Karpas-422 (cell line): Measurements from ENCODE around the gene RNPS1. TPM values are rescaled to one million over a fixed set of nuclear protein-coding genes. Genes with fewer than 3 reads are reported as not detected.
A peak's percentile ranks its signal among the peaks of the same experiment; 100 is the strongest.

Experiments used
- DNase-seq: peaks from one replicate; pipeline ENCODE4 v3.0.0-alpha.2; 2015
- H2AFZ ChIP-seq: fragments of 200-600 bp; sonication (generic); 2 replicates; pipeline ENCODE4 v1.6.1; 2014; ENCODE audit warnings: antibody characterized with exemption, low read length, mixed read lengths
- H3K27ac ChIP-seq: fragments of 200-600 bp; sonication (generic); 2 replicates; pipeline ENCODE4 v1.5.1; 2014; ENCODE audit warnings: mild to moderate bottlenecking, low read length, moderate library complexity
- H3K27me3 ChIP-seq: fragments of 200-600 bp; sonication (generic); 2 replicates; pipeline ENCODE4 v1.6.1; 2014; ENCODE audit warnings: low read length, mixed read lengths
- H3K36me3 ChIP-seq: fragments of 200-600 bp; sonication (generic); 2 replicates; pipeline ENCODE4 v1.6.1; 2014; ENCODE audit warnings: low read length, mixed read lengths; ENCODE audit not compliant: insufficient read depth
- H3K4me1 ChIP-seq: fragments of 200-600 bp; sonication (generic); 2 replicates; pipeline ENCODE4 v1.6.1; 2014; ENCODE audit warnings: mild to moderate bottlenecking, low read length, mixed read lengths
- H3K4me2 ChIP-seq: fragments of 200-600 bp; sonication (generic); 2 replicates; pipeline ENCODE4 v1.6.1; 2014; ENCODE audit warnings: low read length, low read depth, mild to moderate bottlenecking; ENCODE audit not compliant: poor library complexity, severe bottlenecking
- H3K4me3 ChIP-seq: fragments of 200-600 bp; sonication (generic); 2 replicates; pipeline ENCODE4 v1.5.1; 2014; ENCODE audit warnings: mild to moderate bottlenecking, antibody characterized with exemption, low read length, mixed read lengths
- H3K79me2 ChIP-seq: fragments of 200-600 bp; sonication (generic); 2 replicates; pipeline ENCODE4 v1.6.1; 2014; ENCODE audit warnings: mild to moderate bottlenecking, low read length, mixed read lengths
- H3K9ac ChIP-seq: fragments of 200-600 bp; sonication (generic); 2 replicates; pipeline ENCODE4 v1.6.0; 2014; ENCODE audit warnings: low read length
- H3K9me2 ChIP-seq: fragments of 200-600 bp; sonication (generic), shearing (Covaris generic); replicated peaks from 2 replicates; pipeline ENCODE4 v1.6.0; 2014; ENCODE audit warnings: mild to moderate bottlenecking, low read length, moderate library complexity; ENCODE audit not compliant: insufficient read depth
- H3K9me3 ChIP-seq: fragments of 300-700, 200-600 bp; sonication (generic); 2 replicates; pipeline ENCODE4 v1.6.1; 2014; ENCODE audit warnings: low read length, mixed read lengths
- H4K20me1 ChIP-seq: fragments of 200-600 bp; sonication (generic); 2 replicates; pipeline ENCODE4 v1.6.1; 2014; ENCODE audit warnings: mild to moderate bottlenecking, antibody characterized with exemption, low read length, low read depth; ENCODE audit not compliant: insufficient read depth
- total RNA-seq: library from RNA; depleted of rRNA; stranded (reverse); fragments of >200 nt; shearing (Covaris generic); gene quantifications from 2 replicates; pipeline ENCODE4 v1.2.3, GENCODE V29; 2014; ENCODE audit warnings: low replicate concordance

Gene RNPS1
- total RNA-seq, 1 experiment from 2014 or later = 125 TPM

GRCh38 chr16:2296661-2297505 is 29.0 kb upstream of the RNPS1 start:
- peak; percentile 76 for DNase-seq
- no peaks in the 10 kb centered on the region; the same call in 1 of the 2 replicates for H3K4me1 ChIP-seq
- 0 out of 2 replicates have a peak overlapping the region, but pooled peaks have one; percentile 17 for H3K9ac ChIP-seq
- no peaks in the 10 kb centered on the region for H3K27me3 ChIP-seq
- no peaks in the 10 kb centered on the region for H3K36me3 ChIP-seq
- no peaks in the 10 kb centered on the region for H4K20me1 ChIP-seq
- H2AFZ ChIP-seq = peak overlapping the region; percentile 70; the same call in 1 of the 2 replicates
- H3K4me2 ChIP-seq = no peak overlapping the region
- H3K4me3 ChIP-seq = no peak overlapping the region
- H3K9me3 ChIP-seq = no peaks in the 10 kb centered on the region
- H3K27ac ChIP-seq = no peak overlapping the region
- no peaks in the 10 kb centered on the region for H3K9me2 ChIP-seq
- no peaks in the 10 kb centered on the region for H3K79me2 ChIP-seq

DNA sequence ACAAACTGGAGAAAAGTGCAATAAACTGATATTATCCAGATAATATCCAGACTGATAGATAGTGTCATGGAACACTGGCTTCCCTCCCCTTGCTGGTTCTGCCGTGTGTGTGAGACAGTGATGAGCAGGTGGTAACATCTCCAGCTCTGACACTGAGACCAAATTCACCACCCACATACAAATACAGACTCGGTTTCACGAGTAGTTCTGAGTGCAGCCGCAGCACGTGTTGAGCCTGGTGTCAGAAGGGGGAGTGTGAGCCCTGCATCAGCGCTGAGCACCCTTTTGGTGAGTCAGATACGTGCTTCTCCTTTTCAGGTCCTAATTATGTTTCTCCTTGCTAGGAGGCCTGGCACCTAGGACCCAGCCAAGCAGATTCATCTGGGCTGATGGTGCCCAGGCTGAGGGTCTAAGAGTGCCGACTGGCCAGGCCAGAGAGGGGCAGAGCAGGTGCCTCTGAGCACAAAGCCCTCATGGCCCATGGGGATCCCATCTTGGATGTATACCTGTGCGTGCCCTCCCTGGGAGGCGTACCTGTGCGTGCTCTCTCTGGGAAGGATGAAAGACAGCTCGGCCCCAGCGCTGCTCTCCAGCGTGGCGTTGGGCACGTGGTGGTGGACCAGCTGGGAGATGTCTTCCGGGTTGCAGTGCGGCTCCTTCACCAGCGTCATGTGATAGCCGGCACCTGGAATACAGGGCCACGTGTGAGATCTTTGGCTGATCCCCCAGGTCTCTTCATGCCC is 27.3 kb upstream of the RNPS1 start:
- no peak overlapping the region for H2AFZ ChIP-seq
- peak; percentile 71 for DNase-seq
- H3K4me2 ChIP-seq = no peak overlapping the region
- no peak overlapping the region for H3K9ac ChIP-seq
- H3K9me3 ChIP-seq = no peaks in the 10 kb centered on the region
- no peaks in the 10 kb centered on the region for H4K20me1 ChIP-seq
- H3K4me3 ChIP-seq = no peak overlapping the region
- H3K27ac ChIP-seq = no peak overlapping the region
- no peaks in the 10 kb centered on the region for H3K79me2 ChIP-seq
- H3K4me1 ChIP-seq = no peaks in the 10 kb centered on the region; the same call in 1 of the 2 replicates
- H3K27me3 ChIP-seq = no peaks in the 10 kb centered on the region
- H3K36me3 ChIP-seq = no peaks in the 10 kb centered on the region
- no peaks in the 10 kb centered on the region for H3K9me2 ChIP-seq

DNA sequence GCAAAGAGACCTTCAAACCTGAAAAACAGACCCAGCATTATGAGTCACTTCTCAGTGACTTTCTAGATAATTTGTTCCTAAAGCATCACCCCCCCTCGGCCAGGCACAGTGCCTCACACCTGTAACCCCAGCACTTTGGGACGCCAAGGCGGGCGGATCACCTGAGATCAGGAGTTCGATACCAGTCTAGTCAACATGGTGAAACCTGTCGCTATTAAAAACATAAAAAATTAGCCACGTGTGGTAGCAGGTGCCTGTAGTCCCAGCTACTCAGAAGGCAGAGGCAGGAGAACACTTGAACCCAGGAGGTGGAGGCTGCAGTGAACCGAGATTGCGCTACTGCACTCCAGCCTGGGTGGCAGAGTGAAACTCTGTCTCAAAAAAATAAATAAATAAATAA is 24.3 kb upstream of the RNPS1 start:
- no peak overlapping the region for H3K9ac ChIP-seq
- H2AFZ ChIP-seq = no peak overlapping the region
- no peak overlapping the region for H3K4me2 ChIP-seq
- H4K20me1 ChIP-seq = no peaks in the 10 kb centered on the region
- H3K36me3 ChIP-seq = no peaks in the 10 kb centered on the region
- H3K9me3 ChIP-seq = no peaks in the 10 kb centered on the region
- DNase-seq = no peak
- H3K9me2 ChIP-seq = no peaks in the 10 kb centered on the region
- no peaks in the 10 kb centered on the region for H3K27me3 ChIP-seq
- no peak overlapping the region for H3K27ac ChIP-seq
- no peak overlapping the region for H3K4me3 ChIP-seq
- H3K4me1 ChIP-seq = no peaks in the 10 kb centered on the region; the same call in 1 of the 2 replicates
- no peaks in the 10 kb centered on the region for H3K79me2 ChIP-seq

- DNase-seq = no peak
- H4K20me1 ChIP-seq = no peaks in the 10 kb centered on the region
- no peak overlapping the region for H3K4me3 ChIP-seq
- no peaks in the 10 kb centered on the region for H3K9me3 ChIP-seq
- H2AFZ ChIP-seq = no peak overlapping the region
- H3K27ac ChIP-seq = no peak overlapping the region
- no peak overlapping the region for H3K4me2 ChIP-seq
- no peaks in the 10 kb centered on the region for H3K9me2 ChIP-seq
- no peak overlapping the region for H3K9ac ChIP-seq
- H3K27me3 ChIP-seq = no peaks in the 10 kb centered on the region
- no peaks in the 10 kb centered on the region for H3K79me2 ChIP-seq
- no peaks in the 10 kb centered on the region for H3K4me1 ChIP-seq
- H3K36me3 ChIP-seq = no peaks in the 10 kb centered on the region
These were observed 21.4 kb upstream of the RNPS1 start for GRCh38 chr16:2289282-2289681.

DNA sequence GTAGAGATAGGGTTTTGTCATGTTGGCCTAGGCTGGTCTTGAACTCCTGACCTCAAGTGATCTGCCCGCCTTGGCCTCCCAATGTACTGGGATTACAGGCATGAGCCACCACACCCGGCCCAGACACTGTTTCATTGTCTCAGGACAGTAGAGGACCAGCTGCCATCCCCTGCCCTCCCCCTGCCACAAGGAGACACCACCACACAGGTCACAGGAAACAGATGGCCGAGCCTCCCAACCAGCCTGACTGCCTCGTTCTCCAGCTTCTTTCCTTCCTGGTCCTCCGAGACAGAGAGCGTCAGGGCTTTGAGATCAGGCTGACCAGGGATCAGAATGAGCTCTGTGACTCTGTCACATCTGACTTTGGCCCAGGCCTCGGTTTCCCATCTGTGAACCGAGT is 20.8 kb upstream of the RNPS1 start:
- no peak for DNase-seq
- Histone ChIP-seq H3K27me3 (no peaks in the 10 kb centered on the region), H3K9me3 (no peaks in the 10 kb centered on the region), H3K4me3 (no peak overlapping the region), H3K36me3 (no peaks in the 10 kb centered on the region), H3K4me1 (no peaks in the 10 kb centered on the region), H3K79me2 (no peaks in the 10 kb centered on the region), H2AFZ (no peak overlapping the region), H3K4me2 (no peak overlapping the region), H3K27ac (no peak overlapping the region), H3K9me2 (no peaks in the 10 kb centered on the region), H4K20me1 (no peaks in the 10 kb centered on the region), H3K9ac (no peak overlapping the region)

DNA sequence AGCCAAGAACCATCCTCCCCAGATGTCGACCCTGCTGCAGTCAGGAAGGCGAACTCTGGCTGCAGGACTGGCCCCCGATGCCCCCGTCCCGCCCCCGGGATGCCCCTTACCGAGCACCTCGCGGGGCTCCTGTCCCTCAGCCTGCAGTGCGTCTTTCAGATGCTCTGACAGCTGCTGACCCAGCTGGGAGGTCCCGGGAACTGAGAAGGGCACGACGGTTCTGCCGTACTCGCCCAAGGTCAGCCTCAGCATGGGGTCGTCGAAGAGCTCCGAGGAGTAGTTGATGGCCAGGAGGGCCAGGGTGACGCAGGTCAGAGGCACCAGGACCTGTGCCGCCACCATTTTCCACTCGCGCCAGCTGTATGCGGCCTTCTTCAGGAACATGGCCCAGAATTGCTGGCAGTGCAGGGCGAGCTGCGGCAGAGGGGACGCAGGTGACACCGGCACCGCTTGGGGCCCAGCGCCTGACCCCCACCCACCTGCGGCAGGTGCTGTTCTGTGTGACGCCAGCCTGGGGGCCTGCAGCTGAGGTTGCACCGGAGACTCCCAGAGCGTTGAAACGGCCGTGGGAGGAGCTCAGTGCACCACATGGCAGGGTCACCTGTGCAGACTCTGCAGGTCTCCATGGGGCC is 20.1 kb upstream of the RNPS1 start:
- DNase-seq = no peak
- H3K4me1 ChIP-seq = no peaks in the 10 kb centered on the region
- no peaks in the 10 kb centered on the region for H3K9me2 ChIP-seq
- H3K9me3 ChIP-seq = no peaks in the 10 kb centered on the region
- no peak overlapping the region for H3K9ac ChIP-seq
- H3K36me3 ChIP-seq = no peaks in the 10 kb centered on the region
- H4K20me1 ChIP-seq = no peaks in the 10 kb centered on the region
- no peaks in the 10 kb centered on the region for H3K27me3 ChIP-seq
- no peaks in the 10 kb centered on the region for H3K79me2 ChIP-seq
- no peak overlapping the region for H3K27ac ChIP-seq
- H3K4me3 ChIP-seq = no peak overlapping the region
- H2AFZ ChIP-seq = no peak overlapping the region
- H3K4me2 ChIP-seq = no peak overlapping the region

DNA sequence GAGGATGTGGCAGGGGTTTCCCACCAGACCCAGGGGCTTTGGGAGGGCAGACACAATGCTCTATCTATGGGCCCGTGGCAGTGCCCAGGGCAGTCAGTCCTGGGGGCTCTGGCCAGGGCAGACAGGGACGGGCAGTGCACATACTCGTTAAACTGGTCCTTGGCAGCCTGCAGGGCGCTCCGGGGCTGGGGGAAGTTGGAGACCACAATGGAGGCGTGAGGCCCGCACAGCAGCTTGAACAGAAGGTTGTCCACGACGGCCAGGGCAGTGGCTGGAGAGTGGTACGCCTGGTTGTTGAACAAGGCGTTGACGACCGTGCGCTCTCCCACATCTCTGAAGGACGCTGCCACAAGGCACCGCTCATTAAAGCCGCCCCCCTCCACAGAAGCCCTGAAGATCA is 18.6 kb upstream of the RNPS1 start:
- Histone ChIP-seq H3K36me3 (no peaks in the 10 kb centered on the region), H2AFZ (no peak overlapping the region), H3K27me3 (no peaks in the 10 kb centered on the region), H3K9me2 (no peaks in the 10 kb centered on the region), H3K9me3 (no peaks in the 10 kb centered on the region), H3K27ac (no peak overlapping the region), H3K4me2 (no peak overlapping the region), H3K4me1 (no peaks in the 10 kb centered on the region), H3K4me3 (no peak overlapping the region), H3K79me2 (no peaks in the 10 kb centered on the region), H4K20me1 (no peaks in the 10 kb centered on the region), H3K9ac (no peak overlapping the region)
- DNase-seq = no peak

DNA sequence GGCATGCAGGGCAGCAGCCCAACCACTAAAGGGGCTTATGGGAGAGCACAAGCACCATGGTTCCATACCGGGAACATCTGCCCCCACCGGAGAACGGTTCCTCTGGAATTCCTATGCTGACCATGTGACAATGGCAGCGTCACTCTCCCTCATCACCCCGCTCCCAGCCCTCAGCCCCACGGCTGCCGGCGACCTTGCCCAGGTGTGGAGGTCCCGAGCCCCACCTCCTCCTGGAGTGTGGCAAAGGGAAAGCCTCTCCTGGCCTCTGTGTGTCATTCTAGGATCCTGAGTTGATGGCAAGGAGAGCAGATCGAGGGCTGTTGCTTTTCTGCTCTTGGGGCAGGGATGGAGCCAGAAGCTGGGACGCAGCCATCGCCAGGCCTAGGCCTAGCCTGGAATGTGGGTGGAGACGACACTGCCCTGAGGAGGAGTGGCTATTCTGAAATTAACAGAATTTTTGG is 17.8 kb upstream of the RNPS1 start:
- Histone ChIP-seq H2AFZ (no peak overlapping the region), H4K20me1 (no peaks in the 10 kb centered on the region), H3K9me2 (no peaks in the 10 kb centered on the region), H3K27me3 (no peaks in the 10 kb centered on the region), H3K36me3 (no peaks in the 10 kb centered on the region), H3K4me3 (no peak overlapping the region), H3K4me2 (no peak overlapping the region), H3K79me2 (no peaks in the 10 kb centered on the region), H3K9me3 (no peaks in the 10 kb centered on the region), H3K27ac (no peak overlapping the region), H3K4me1 (no peaks in the 10 kb centered on the region), H3K9ac (no peak overlapping the region)
- no peak for DNase-seq
